GM19463 (cell line): ENCODE data around the gene OR10S1.
"Not testable (repeated sequence)": the region's sequence is repeated elsewhere in the genome, so short reads cannot be mapped to it uniquely, and the experiment has no call there.

Experiments used
- ATAC-seq: cut with Tn5 transposase; IDR thresholded peaks from one replicate; pipeline ENCODE4 v1.9.1; 2021; ENCODE audit warnings: mild to moderate bottlenecking, moderate library complexity; ENCODE audit not compliant: unreplicated experiment

The OR10S1 gene

GRCh38 chr11:123977731-123978347 lies at the start of gene OR10S1:
Gene OR10S1, minus strand, starts transcription at chr11:123977781. Its CDS starts 117 bp downstream, at chr11:123977664.
- no peak for ATAC-seq

GRCh38 chr11:124026498-124026897 lies 48.9 kb upstream of the OR10S1 start, which contains the start of gene OR10G8:
Gene OR10G8, plus strand, starts transcription at chr11:124026798. Its CDS starts 2,825 bp downstream, at chr11:124029623.
- no peak for ATAC-seq

DNA sequence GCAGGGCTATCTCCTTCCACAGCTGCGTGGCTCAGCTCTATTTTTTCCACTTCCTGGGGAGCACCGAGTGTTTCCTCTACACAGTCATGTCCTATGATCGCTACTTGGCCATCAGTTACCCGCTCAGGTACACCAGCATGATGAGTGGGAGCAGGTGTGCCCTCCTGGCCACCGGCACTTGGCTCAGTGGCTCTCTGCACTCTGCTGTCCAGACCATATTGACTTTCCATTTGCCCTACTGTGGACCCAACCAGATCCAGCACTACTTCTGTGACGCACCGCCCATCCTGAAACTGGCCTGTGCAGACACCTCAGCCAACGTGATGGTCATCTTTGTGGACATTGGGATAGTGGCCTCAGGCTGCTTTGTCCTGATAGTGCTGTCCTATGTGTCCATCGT lies 38.3 kb upstream of the OR10S1 start:
- not testable (repeated sequence) for ATAC-seq

- ATAC-seq, result no peak
Measured at GRCh38 chr11:124012697-124013096, 35.1 kb upstream of the OR10S1 start, which contains the start of gene OR10G4. Gene OR10G4, plus strand, starts transcription at chr11:124012997. Its CDS starts 2,578 bp downstream, at chr11:124015575.

- no peak for ATAC-seq
Measured at GRCh38 chr11:123995119-123995518, 17.5 kb upstream of the OR10S1 start, which contains the start of gene OR10G6. Gene OR10G6, minus strand, starts transcription at chr11:123995161. Its CDS starts 0 bp downstream, at chr11:123995161.

GRCh38 chr11:123979311-123979710 lies 1.7 kb upstream of the OR10S1 start:
- ATAC-seq, result no peak

GRCh38 chr11:123976770-123977560 lies 616 bp downstream of the OR10S1 start:
- no peak for ATAC-seq

- ATAC-seq, result no peak
Measured at GRCh38 chr11:123973816-123974215, 3.8 kb downstream of the OR10S1 start.

DNA sequence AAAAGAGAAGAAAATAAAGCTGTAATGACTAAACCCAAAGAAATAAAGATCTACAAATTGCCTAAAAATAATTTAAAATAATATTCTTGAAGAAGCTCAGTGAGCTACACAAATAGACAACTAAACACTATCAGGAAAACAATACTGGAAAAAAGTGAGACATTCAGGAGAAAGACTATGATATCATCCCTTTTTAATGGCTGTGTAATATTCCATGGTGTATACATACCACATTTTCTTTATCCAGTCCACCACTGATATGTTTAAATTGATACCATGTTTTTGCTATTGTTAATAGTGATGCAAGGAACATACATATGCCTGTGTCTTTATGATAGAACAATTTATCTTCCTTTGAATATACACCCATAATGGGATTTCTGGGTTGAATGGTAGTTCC lies 20.8 kb downstream of the OR10S1 start:
- ATAC-seq, result no peak

DNA sequence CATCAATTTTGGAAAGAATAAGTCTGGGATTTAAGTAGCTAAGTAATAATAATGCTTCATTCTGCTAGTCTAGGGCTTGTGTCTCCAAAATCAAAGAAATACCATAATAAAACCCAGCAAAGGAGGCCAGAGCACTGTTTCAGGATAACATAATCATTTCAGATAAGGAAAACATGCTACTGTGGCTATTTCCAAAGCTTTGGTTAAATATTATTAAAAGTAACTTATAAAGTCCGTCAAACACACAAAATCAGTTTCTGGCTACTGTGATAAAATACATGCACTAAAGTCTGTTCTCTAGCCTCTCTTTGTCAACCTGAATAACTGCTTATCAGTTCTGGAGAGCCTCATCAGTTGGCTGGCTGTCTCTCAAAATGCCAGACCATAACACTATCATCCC lies 32.4 kb downstream of the OR10S1 start:
- ATAC-seq, result no peak

DNA sequence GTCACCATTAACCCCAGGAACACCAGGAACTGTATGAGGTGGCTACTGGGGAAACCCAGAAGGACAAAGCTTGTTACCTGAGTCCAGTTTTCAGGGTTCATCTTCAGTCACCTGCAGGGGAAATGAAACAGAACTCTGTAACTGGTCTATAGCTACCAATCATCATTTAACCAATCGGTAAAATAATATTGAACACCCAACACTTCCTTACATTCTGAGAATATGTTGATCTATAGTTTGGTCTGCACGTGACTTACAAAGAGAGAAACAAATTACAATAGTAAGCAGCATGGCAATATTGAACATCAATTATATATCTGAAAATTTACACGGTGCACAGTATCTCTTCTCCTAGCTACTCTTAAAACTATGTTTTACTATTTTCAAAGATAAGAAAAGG lies 33.8 kb downstream of the OR10S1 start, which contains the start of gene OR6T1:
Gene OR6T1, minus strand, starts transcription at position 101 of the 400 bp plus-strand sequence. Its CDS starts 0 bp downstream, at position 101.
- ATAC-seq, result no peak

DNA sequence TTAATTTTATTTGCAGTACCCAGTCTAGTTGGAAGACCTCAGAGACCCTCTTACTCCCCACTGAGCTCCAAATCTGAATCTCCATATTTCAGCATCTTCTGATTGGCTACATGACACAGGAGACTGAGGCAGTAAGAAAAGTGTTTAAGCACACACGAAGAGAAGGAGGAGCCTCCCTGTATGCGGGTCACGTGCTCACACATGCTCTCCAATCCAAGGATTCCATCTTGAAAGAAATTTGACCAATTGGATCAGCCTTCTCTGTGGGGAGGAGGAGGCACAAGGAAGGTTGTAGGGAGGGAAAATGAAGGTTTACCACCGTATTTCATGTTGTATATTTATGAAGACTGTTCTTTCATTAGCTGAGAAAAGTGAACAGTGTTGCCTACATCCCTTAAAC lies 35.2 kb downstream of the OR10S1 start:
- ATAC-seq, result no peak

DNA sequence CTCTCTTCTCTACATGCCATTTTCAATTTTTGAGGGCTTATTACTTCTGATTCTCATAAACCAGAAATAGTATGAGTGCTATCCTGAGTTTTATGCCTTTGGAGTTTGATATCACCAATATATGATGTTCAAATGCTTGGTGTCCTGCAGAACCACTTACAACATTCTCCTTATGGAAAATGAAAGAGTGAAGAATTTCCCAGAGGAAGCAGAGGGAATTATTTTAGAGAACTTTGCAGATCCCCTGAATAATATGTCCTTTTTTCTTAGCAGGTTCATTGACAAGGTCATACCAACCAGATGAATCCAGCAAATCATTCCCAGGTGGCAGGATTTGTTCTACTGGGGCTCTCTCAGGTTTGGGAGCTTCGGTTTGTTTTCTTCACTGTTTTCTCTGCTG lies 38.3 kb downstream of the OR10S1 start, which contains the start of gene OR4D5:
Gene OR4D5, plus strand, starts transcription at position 301 of the 400 bp plus-strand sequence. Its CDS starts 0 bp downstream, at position 301.
- ATAC-seq, result no peak
